Left lung (tissue), 14 donors: ENCODE measurements around the gene ZNF121. TPM values are rescaled to one million over a fixed set of nuclear protein-coding genes. Genes with fewer than 3 reads are reported as not detected.

Source experiments
- ATAC-seq: fragments of 200-7000 bp; cut with Tn5 transposase; one replicate; pipeline ENCODE4 v1.9.1; 2020; ENCODE audit warnings: moderate library complexity
- DNase-seq, 4 donors: peaks; one replicate each; pipeline ENCODE4 v3.0.0-alpha.2; 2013 to 2020
- H3K27ac ChIP-seq, 2 donors: fragments of 200-600 bp; sonication (generic) in 1 of 2; one replicate each; pipeline versions ENCODE4 v1.5.0 to v1.8.0; 2020 to 2021
- H3K27me3 ChIP-seq, 2 donors: fragments of 200-600 bp; sonication (generic) in 1 of 2; one replicate each; pipeline versions ENCODE4 v1.5.0 to v1.8.0; 2020 to 2021
- H3K36me3 ChIP-seq, 2 donors: fragments of 200-600 bp; sonication (generic) in 1 of 2; one replicate each; pipeline versions ENCODE4 v1.5.0 to v1.8.0; 2020 to 2021
- H3K4me1 ChIP-seq, 2 donors: fragments of 200-600 bp; one replicate each; pipeline ENCODE4 v1.8.0; 2021
- H3K4me3 ChIP-seq, 2 donors: fragments of 200-600 bp; sonication (generic) in 1 of 2; one replicate each; pipeline versions ENCODE4 v1.5.0 to v1.8.0; 2020 to 2021; ENCODE audit warnings: mild to moderate bottlenecking in 1 of 2
- H3K9me3 ChIP-seq, 2 donors: fragments of 200-600 bp; sonication (generic) in 1 of 2; one replicate each; pipeline versions ENCODE4 v1.5.0 to v1.8.0; 2020 to 2021
- intact Hi-C, 2 donors: fragments of 100-400 bp; cut with DNase I; formaldehyde crosslinking; loops; one replicate each; pipeline versions ENCODE4 v1.11.2 to v1.14.2; 2022
- long read RNA-seq, 12 donors: library from polyadenylated mRNA in 2 of 12; unstranded in 2 of 12; transcript quantifications; one replicate each; pipeline ENCODE4 v2.0.0 and lab custom pipeline, GENCODE V29; 2019 to 2026
- polyA plus RNA-seq, 6 donors: library from polyadenylated mRNA; unstranded; fragments of 120-200 nt; gene quantifications; one replicate each; pipeline ENCODE4 v1.2.1, GENCODE V29; 2013; ENCODE audit not compliant: insufficient read length in 6 of 6
- total RNA-seq, 2 donors: library from RNA; stranded (reverse); fragmentation: NEBNext Ultra II Directional; extraction: Animal tissue kit (Norgen Biotek cat#: 25700); gene quantifications; one replicate each; pipeline ENCODE4 v1.2.1, GENCODE V29; 2021
- TF ChIP-seq, protein P1 (sequence below), 2 donors: fragments of 200-600 bp; sonication (generic) in 1 of 2; IDR thresholded peaks; one replicate each; pipeline versions ENCODE4 v1.5.0 to v1.8.0; 2021; ENCODE audit warnings: antibody characterized with exemption in 2 of 2
- donor health status: DM: no; HTN: yes; CAD: no.
- donor health status: DM: no; HTN: no; CAD: no.

ZNF121 gene
- total RNA-seq = 10 to 100 TPM; 24.4 to 34.1 TPM
- 10 to 100 TPM; 22.4 to 37.3 (median 27.7) TPM for polyA plus RNA-seq
- long read RNA-seq, donor 1, transcript ZNF121-201 (4 exons, 1,563 nt) = major isoform, 6 of 6 reads
- long read RNA-seq, donor 1, partial matches to known transcripts = 0 of 6 reads
- long read RNA-seq, donor 1, other reads (novel, unspliced or antisense) = 0 of 6 reads
- long read RNA-seq, donor 2, partial matches to known transcripts = 29 of 33 reads
- long read RNA-seq, donor 2, other reads (novel, unspliced or antisense) = 0 of 33 reads
- long read RNA-seq, donor 3, partial matches to known transcripts = 0 of 2 reads
- long read RNA-seq, donor 3, other reads (novel, unspliced or antisense) = 0 of 2 reads
- long read RNA-seq, donor 4, partial matches to known transcripts = 0 of 2 reads
- long read RNA-seq, donor 4, other reads (novel, unspliced or antisense) = 2 of 2 reads
- long read RNA-seq, donor 5, transcript ZNF121-201 (4 exons, 1,563 nt) = major isoform, 6 of 6 reads
- long read RNA-seq, donor 5, partial matches to known transcripts = 0 of 6 reads
- long read RNA-seq, donor 5, other reads (novel, unspliced or antisense) = 0 of 6 reads
- long read RNA-seq, donor 6, partial matches to known transcripts = 8 of 8 reads
- long read RNA-seq, donor 6, other reads (novel, unspliced or antisense) = 0 of 8 reads
- long read RNA-seq, donor 7, partial matches to known transcripts = 0 of 2 reads
- long read RNA-seq, donor 7, other reads (novel, unspliced or antisense) = 0 of 2 reads
- long read RNA-seq, donor 8, partial matches to known transcripts = 0 of 1 reads
- long read RNA-seq, donor 8, other reads (novel, unspliced or antisense) = 0 of 1 reads
- long read RNA-seq, donor 9 = 0 reads
- long read RNA-seq, donor 10, full-length matches to known transcripts = 2 of 3 reads
- long read RNA-seq, donor 10, partial matches to known transcripts = 0 of 3 reads
- long read RNA-seq, donor 10, other reads (novel, unspliced or antisense) = 1 of 3 reads
- long read RNA-seq, donor 11 = 0 reads
- long read RNA-seq, donor 12, partial matches to known transcripts = 0 of 2 reads
- long read RNA-seq, donor 12, other reads (novel, unspliced or antisense) = 0 of 2 reads

DNA sequence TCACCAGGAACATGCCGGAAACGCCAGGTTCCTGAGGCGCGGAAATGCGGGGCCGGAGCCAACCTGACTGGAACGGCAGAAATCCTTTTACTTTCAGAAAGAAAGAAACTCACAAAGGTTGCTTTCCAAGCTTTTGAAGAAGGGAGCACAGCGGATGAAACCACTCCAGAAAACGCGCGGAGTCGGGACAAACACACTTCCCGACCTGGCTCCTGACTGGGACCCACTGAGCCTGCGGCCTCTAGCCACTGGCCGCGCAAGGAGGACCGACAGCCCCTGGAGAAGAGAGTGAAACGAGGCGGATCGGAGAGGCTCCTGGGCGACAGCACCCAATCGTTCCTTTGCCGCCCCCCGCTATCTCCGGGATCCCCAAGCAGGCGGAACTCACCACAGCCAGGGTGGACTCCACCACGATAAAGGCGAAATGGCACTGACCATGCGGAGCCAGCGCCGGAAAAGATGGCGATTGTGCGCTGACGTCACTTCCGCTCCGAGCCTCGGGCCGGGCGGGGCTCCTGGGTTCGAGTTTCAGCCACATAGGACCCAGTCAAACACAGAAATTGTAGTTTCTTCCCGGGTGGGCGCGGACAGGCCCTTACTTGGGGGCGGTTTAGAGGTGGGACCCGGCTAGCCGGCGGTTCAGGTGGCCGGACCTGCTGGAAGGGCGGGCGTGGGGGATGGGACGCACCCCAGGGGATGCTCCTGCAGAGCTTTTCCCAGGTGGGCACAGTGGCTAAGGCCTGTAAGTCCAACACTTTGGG, at the start of gene ZNF121:
Gene ZNF121 (minus strand): TSS at position 432 of the 761 bp plus-strand sequence. CDS start 16,407 bp downstream, outside the sequence.
- peaks cover 0 to 17% of the 10 kb centered on the region in 2 donors for H3K9me3 ChIP-seq
- peak within 1 kb of the TSS; percentile 84 to 90 for H3K27ac ChIP-seq
- TF ChIP-seq, protein P1, sequence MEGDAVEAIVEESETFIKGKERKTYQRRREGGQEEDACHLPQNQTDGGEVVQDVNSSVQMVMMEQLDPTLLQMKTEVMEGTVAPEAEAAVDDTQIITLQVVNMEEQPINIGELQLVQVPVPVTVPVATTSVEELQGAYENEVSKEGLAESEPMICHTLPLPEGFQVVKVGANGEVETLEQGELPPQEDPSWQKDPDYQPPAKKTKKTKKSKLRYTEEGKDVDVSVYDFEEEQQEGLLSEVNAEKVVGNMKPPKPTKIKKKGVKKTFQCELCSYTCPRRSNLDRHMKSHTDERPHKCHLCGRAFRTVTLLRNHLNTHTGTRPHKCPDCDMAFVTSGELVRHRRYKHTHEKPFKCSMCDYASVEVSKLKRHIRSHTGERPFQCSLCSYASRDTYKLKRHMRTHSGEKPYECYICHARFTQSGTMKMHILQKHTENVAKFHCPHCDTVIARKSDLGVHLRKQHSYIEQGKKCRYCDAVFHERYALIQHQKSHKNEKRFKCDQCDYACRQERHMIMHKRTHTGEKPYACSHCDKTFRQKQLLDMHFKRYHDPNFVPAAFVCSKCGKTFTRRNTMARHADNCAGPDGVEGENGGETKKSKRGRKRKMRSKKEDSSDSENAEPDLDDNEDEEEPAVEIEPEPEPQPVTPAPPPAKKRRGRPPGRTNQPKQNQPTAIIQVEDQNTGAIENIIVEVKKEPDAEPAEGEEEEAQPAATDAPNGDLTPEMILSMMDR (IDR thresholded peaks at IDR 0.05) = no peak
- DNase-seq (peak; percentile 88 to 94 (median 92)), ATAC-seq (peak; percentile 97)
- peaks cover 0 to 27% of the 10 kb centered on the region in 2 donors for H3K4me1 ChIP-seq
- H3K4me3 ChIP-seq = peak within 1 kb of the TSS; percentile 65 to 74
- H3K27me3 ChIP-seq = peaks cover 0 to 22% of the 10 kb centered on the region in 2 donors
- intact Hi-C loops = no loop called here
- H3K36me3 ChIP-seq = peaks cover 0 to 32% of the 10 kb centered on the region in 2 donors

DNA sequence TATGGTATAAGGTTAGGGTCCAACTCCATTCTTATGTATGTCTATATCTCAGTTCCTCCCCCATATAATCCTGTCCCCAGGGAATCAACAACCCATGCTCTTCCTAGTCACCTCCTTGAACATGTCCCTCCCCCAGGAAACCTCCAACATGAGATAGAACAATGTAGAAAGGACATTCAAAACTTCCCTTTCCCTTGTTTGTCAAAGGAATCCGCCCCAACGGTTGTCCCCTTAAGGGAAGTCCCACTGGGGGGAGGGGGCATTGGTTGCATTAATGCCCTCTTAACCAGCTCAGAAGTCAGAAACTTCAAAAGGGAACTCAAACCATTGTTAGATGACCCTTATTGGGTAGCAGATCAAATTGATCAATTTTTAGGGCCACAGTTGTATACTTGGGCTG, 43.6 kb upstream of the ZNF121 start:
- no peak overlapping the region for H3K27ac ChIP-seq
- no peaks in the 10 kb centered on the region for H3K9me3 ChIP-seq
- DNase-seq (no peak), ATAC-seq (no peak)
- H3K4me3 ChIP-seq = no peak overlapping the region
- TF ChIP-seq, protein P1 (IDR thresholded peaks at IDR 0.05) = no peak
- intact Hi-C loops = no loop called here
- H3K36me3 ChIP-seq = peaks cover 0 to 9% of the 10 kb centered on the region in 2 donors
- no peaks in the 10 kb centered on the region for H3K27me3 ChIP-seq
- peaks cover 0 to 4% of the 10 kb centered on the region in 2 donors for H3K4me1 ChIP-seq

DNA sequence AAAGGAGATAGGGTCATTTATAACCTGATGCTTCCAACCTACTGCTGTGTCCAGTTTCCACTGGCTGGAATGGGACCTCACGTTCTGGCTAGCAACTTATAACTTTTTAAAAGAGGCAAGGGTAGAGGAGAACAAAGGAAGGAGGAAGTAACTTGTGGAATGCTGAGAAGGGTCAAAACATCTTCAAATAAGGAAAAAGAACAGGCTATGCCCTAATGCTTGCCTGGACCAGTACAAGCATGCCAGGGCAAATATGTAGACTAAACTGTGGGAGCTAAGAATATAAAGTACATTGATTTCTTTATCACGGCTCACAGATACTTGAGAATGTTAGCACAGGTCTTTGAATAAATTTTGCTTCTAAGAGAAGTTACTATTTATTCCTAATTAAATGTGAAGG, 38.2 kb upstream of the ZNF121 start:
- H3K4me1 ChIP-seq = peaks cover 17 to 30% of the 10 kb centered on the region in 2 donors
- peak in 1 of 4 donors; percentile 12 for DNase-seq
- intact Hi-C loops = loop anchor here in 1 of 2 donors (5.0 kb wide), 1 partner anchor 170 kb away; no protein-coding TSS in a partner anchor
- H3K9me3 ChIP-seq = no peaks in the 10 kb centered on the region
- H3K36me3 ChIP-seq = peaks cover 0 to 18% of the 10 kb centered on the region in 2 donors
- TF ChIP-seq, protein P1 (IDR thresholded peaks at IDR 0.05) = no peak
- H3K27me3 ChIP-seq = no peaks in the 10 kb centered on the region
- no peak for ATAC-seq
- H3K27ac ChIP-seq = peak overlapping the region; percentile 96
- H3K4me3 ChIP-seq = peak overlapping the region in 1 of 2 donors; percentile 81

DNA sequence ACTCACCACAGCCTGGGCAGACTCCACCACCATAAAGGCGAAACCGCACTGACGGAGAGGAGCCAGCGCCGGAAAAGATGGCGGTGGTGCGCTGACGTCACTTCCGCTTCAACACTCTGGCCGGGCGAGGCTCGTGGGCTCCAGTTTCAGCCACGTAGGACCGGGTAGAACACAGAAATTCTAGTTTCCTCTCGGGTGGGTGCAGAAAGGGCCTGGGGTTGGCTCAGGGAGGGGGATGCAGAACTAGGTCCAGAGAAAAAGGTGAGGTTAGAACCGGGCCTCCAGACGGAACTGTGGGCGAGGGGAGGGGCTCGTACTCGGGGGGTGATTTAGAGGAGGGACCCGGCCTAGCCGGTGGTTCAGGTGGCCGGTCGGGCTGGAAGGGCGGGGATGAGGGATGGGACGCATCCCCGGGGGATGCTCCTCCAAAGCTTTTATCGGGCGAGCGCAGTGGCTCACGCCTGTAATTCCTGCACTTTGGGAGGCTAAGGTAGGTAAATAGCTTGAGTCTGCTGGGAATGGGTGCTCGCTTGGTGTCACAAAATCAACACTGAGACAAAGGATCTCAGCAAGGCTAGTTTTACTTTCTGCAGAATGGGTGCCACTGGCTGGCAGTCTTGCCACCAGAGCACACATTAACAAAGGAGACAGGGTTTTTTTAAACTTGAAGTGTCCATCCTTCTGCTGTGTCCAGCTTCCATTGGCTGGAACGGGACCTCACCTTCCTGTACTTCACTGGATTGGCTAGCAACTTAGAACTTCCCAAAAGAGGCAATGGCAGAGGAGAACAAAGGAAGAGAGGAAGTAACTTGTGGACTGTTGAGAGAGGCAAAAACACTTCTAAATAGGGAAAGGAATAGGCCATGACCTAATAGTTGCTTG, 37.1 kb upstream of the ZNF121 start, which contains the start of gene ZNF561:
Gene ZNF561 (minus strand): TSS at position 77 of the 882 bp plus-strand sequence. CDS start 1,776 bp downstream, outside the sequence.
- TF ChIP-seq, protein P1 (IDR thresholded peaks at IDR 0.05) = no peak
- peaks cover 0 to 29% of the 10 kb centered on the region in 2 donors for H3K36me3 ChIP-seq
- H3K27me3 ChIP-seq = no peaks in the 10 kb centered on the region
- H3K9me3 ChIP-seq = no peaks in the 10 kb centered on the region
- H3K27ac ChIP-seq = peak within 1 kb of the TSS; percentile 96
- peak within 1 kb of the TSS; percentile 81 to 88 for H3K4me3 ChIP-seq
- DNase-seq (peak; percentile 89 to 94 (median 92)), ATAC-seq (peak; percentile 95)
- H3K4me1 ChIP-seq = peaks cover 17 to 30% of the 10 kb centered on the region in 2 donors
- intact Hi-C loops = loop anchor here in 1 of 2 donors (5.0 kb wide), 1 partner anchor 171 kb away; no protein-coding TSS in a partner anchor
